NCI-H2081 treated with DMSO at 0.1 percent for 48 hours (cell line): ENCODE measurements around the gene ODC1.
"Not testable (repeated sequence)": the region's sequence is repeated elsewhere in the genome, so short reads cannot be mapped to it uniquely, and the experiment has no call there.

Experiments
- DNase-seq: peaks from one replicate; lab custom pipeline; 2025; lab: John Stamatoyannopoulos, UW

ODC1 gene

GRCh38 chr2:10447895-10448575, at the start of gene ODC1:
Gene ODC1 (minus strand): TSS chr2:10448327. CDS start chr2:10445032, 3,295 bp downstream.
- peak; percentile 76 for DNase-seq

GRCh38 chr2:10497797-10498251, 49.7 kb upstream of the ODC1 start:
- no peak for DNase-seq

- DNase-seq = no peak
Measured at GRCh38 chr2:10495988-10496313, 47.8 kb upstream of the ODC1 start.

GRCh38 chr2:10495311-10495987, 47.3 kb upstream of the ODC1 start:
- DNase-seq = no peak

GRCh38 chr2:10494351-10495066, 46.4 kb upstream of the ODC1 start:
- no peak for DNase-seq

- DNase-seq = no peak
Measured at GRCh38 chr2:10493634-10494281, 45.6 kb upstream of the ODC1 start.

GRCh38 chr2:10493075-10493633, 45.0 kb upstream of the ODC1 start:
- no peak for DNase-seq

- no peak for DNase-seq
Measured at GRCh38 chr2:10490806-10491291, 42.7 kb upstream of the ODC1 start.

- DNase-seq = no peak
Measured at GRCh38 chr2:10489842-10490555, 41.9 kb upstream of the ODC1 start.

GRCh38 chr2:10488142-10488541, 40.0 kb upstream of the ODC1 start:
- not testable (repeated sequence) for DNase-seq

GRCh38 chr2:10487741-10488104, 39.6 kb upstream of the ODC1 start:
- not testable (repeated sequence) for DNase-seq

- no peak for DNase-seq
Measured at GRCh38 chr2:10487081-10487740, 39.1 kb upstream of the ODC1 start.

- no peak for DNase-seq
Measured at GRCh38 chr2:10486601-10487079, 38.5 kb upstream of the ODC1 start.

- DNase-seq = no peak
Measured at GRCh38 chr2:10486091-10486490, 38.0 kb upstream of the ODC1 start.

GRCh38 chr2:10482913-10483312, 34.8 kb upstream of the ODC1 start:
- no peak for DNase-seq

- no peak for DNase-seq
Measured at GRCh38 chr2:10482460-10482859, 34.3 kb upstream of the ODC1 start.

- no peak for DNase-seq
Measured at GRCh38 chr2:10481666-10482157, 33.6 kb upstream of the ODC1 start.

GRCh38 chr2:10481055-10481665, 33.0 kb upstream of the ODC1 start:
- no peak for DNase-seq

GRCh38 chr2:10480359-10480949, 32.3 kb upstream of the ODC1 start:
- no peak for DNase-seq

GRCh38 chr2:10478916-10479315, 30.8 kb upstream of the ODC1 start:
- no peak for DNase-seq
